UCSD-AML1 (cell line): ENCODE data around the gene AQP9.

Experiments used
- DNase-seq: peaks from one replicate; lab custom pipeline; 2025; ENCODE audit not compliant: unreplicated experiment; lab: John Stamatoyannopoulos, UW

The AQP9 gene

GRCh38 chr15:58139989-58140522, 1.9 kb downstream of the AQP9 start:
- no peak for DNase-seq

DNA sequence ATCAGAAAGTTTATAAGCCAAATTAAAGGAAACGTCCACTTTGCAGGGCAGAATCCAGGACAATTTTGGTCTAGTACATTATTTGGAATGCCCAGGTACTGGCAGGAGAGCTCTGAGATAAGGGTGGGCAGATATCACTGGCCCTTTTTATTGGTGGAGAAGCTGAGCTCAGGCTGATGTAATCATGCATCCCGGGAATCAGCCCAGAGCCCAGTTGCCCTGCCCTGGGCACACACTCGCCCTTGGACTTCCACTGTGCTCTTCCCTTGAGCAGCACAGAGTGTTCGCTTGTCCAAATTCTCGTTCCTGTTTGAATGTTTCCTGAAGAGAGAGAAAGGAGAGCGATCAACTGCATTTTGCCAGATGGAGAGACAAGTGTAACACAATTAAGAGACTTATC, 3.7 kb downstream of the AQP9 start:
- DNase-seq = no peak

GRCh38 chr15:58142827-58143461, 4.8 kb downstream of the AQP9 start:
- DNase-seq = no peak

DNA sequence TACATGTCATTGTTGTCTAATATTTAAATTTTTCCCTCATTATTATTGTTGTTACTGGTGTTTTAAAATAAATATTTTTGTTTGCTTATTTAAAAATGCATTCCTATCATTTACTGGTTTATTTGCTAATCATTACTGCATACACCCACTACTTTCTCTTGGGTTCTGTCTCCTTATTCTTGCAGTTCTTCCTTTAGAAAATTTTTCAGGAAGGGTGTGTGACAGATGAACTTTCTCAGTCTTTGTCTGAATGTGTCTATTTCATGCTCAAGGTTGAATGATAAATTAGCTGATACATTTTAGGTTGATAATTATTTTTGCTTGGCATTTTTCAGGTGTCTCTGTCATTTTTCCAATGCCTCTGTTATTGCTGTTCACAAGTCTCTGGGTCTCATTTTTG, 7.4 kb downstream of the AQP9 start:
- no peak for DNase-seq

DNA sequence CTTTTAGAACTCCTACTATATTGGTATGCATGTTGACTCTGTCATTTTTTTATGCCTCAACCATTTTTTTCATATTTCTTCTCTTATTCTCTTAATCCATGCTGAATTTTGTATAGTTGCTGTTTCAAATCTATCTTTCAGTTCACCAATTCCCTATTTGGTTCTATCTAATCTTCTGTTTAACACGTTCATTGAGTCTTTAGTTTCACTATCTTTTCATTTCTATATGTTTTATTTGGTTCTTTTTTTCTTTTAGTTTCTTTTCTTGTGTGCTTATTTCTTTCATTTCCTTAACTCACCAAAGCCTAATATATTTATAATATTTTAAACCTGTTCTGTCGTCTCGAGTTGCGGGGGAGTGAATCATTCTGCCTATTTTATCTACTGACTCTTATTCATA, 8.0 kb downstream of the AQP9 start:
- DNase-seq = no peak

- no peak for DNase-seq
These were observed 8.6 kb downstream of the AQP9 start for GRCh38 chr15:58146749-58147148.

DNA sequence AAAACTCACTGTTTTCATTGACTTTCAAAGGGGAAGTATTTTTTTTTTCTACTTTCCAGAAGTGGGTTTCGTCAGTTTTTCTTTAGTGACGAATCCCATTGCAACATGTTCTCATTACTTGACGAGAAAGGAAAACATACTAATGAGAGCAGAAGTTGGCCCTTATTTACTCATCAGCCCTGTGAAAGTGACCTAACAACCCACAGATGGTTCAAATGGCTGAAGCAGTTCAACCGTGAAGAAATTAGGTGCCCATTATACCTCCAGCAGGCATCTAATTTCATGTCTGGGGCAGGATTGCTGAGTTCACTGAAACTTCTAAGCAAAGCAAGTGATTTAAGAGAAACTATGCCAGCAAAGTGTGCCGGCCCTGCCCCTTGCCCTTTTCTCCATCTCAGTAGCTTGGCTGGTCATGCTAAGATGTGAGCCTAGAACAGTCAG, 9.0 kb downstream of the AQP9 start:
- DNase-seq = no peak

DNA sequence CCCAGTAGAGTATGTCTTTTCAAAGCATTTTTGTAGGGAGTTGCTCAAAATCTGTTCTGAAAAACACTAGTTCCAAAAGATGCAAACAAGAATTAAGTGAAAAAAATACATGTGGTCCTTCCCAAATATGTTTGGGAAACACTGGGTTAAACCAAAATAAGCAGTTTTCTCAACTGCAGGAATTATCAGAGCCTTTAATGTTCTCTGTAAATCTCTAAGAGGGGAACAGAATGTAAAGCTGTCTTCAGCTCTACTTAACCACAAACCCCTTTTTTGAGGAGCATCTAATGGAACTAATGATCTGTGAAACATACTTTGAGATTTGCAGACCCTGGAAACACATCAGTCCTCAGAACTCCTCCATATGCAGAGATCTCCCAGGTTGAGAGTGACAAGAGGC, 9.9 kb downstream of the AQP9 start:
- no peak for DNase-seq

DNA sequence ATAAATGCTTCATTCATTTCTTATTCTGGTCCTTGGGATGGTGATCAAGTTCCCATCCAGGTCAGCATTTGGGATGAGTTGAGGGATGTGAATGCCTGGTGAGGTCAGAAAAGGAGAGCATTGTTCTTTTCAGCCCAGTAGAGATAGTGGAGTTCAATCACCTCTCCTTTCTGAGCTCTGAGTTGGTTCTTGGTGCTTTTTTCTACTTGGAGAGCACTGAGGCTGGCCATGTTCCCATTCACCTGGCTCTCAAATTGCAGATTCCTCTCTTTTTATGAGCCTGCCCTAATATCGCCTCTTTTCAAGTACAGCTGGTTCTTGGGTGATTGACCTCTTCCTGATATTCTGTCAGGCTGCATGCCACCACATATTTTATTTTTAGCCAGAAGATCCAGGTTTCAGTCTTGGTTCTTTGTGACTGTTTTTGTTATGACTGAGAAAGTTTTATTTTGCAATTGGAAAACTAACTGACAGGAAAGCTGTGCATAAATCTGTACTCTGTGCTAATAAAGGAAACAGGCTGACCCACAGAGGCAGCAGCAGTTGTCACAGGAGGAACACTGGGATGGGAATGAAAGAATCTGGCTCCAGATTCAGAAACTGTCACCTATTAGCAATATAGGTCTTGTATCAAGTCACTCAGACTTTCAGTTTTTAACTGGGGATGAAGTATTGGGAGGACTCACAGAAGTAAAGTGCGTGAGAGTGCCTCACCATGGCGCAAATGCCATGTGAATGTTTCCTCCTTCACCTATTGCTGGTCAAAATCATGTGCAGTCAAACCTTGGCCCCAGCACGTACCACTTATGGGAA, 10.7 kb downstream of the AQP9 start:
- no peak for DNase-seq

- no peak for DNase-seq
These were observed 16.6 kb downstream of the AQP9 start for GRCh38 chr15:58154769-58155168.

- DNase-seq = no peak
These were observed 21.7 kb downstream of the AQP9 start for GRCh38 chr15:58159827-58160386.

- no peak for DNase-seq
These were observed 23.3 kb downstream of the AQP9 start for GRCh38 chr15:58161436-58161930.

- DNase-seq = no peak
These were observed 25.8 kb downstream of the AQP9 start for GRCh38 chr15:58163985-58164384.

- no peak for DNase-seq
These were observed 26.7 kb downstream of the AQP9 start for GRCh38 chr15:58164926-58165325.

DNA sequence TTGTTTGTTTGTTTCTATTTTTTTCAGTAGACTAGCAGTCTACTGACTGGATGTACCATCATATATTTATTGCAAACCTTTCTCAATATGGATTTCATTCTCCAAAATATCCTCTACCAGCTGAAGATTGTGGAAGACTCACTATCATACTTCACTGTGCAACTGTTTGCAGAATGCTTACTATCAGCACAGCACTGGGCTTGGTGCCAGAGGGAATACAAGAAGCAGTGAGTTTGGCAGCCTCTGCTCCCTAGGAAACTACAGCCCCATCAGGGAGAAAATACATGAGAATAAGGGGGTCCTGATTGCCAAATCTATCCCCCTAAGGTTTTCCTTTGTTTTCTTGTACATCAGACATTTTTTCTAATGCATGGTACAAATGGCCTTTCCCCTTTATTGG, 27.5 kb downstream of the AQP9 start:
- DNase-seq = no peak

DNA sequence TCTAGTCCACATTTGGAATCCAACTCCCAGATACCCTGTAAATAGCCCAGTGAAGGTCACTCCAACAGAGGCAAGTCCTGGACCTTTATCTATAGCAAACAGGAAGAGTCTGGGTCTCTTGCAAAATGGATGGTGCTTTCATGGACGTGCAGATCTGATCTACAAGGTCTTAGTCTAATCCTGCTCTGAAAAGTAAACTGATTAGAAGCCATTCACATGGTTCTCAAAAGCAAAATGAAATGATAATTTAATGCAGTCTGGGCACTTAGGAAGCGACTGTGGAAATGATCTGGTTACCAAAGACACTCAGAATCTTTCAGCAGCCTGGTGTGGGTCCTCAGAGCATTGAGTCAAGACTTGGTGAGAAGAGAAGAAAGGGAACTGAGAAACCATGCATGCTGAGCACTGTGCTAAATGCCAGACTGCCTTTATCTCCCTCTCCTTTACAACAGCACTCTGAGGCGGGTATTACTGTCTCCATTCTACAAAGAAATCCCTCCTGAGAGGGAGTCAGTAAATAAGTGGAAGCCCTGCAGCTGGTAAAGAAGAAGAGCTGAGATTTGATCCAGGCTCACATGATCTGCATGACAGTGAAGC, 29.0 kb downstream of the AQP9 start:
- no peak for DNase-seq

GRCh38 chr15:58169934-58170333, 31.8 kb downstream of the AQP9 start:
- DNase-seq = no peak

DNA sequence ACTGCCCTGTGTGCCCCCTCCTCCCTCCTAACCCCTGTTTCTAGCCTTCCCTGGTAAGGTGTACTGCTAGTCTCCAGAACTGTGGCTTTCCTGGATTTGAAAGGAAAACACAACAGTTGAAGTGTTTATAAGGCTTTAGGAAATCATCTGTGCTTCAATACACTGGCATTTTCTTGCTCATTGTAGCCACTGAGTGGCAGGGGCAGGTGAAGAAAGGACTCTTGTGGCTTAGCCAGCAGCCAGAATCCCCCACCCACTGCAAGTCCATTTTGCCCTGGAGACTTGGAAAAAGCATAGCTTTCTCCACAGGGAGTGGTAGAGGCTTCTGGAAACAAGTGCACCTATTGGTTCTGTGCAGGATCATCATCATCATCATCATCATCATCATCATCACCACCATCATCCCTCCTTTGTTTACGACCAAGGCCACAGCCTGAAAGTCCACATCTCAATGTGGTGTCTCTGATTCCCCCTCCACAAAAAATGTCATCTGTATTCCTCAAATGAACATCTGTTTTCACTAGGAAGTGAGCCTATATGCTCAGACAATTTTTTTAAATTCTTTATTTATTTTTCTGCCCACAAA, 33.4 kb downstream of the AQP9 start:
- DNase-seq = no peak

- no peak for DNase-seq
These were observed 36.5 kb downstream of the AQP9 start for GRCh38 chr15:58174709-58175108.

- no peak for DNase-seq
These were observed 37.8 kb downstream of the AQP9 start for GRCh38 chr15:58175955-58176354.

DNA sequence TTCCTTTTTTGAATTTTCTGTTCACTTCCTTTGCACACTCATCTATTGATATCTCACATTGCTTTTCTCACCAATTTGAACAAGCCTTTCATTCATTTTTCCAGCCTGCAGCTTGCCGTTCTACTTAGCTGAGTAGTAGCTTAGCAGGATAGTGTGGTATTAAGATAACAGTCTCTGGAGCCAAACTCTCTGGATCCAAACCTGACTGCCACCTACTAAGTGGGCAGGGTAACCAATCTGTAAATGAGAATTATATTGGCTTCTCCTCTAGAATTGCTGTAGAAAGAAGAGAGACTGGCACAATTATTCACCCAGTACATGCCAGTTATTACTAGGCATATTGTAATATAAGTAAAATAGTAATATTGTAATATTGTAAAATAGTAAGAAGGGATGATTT, 40.5 kb downstream of the AQP9 start:
- no peak for DNase-seq
